ENCODE results near the gene TADA2A. TPM values are rescaled to one million over a fixed set of nuclear protein-coding genes. Genes with fewer than 3 reads are reported as not detected.
"Not testable (repeated sequence)": the region's sequence is repeated elsewhere in the genome, so short reads cannot be mapped to it uniquely, and the experiment has no call there.

TADA2A gene
- total RNA-seq, 2 experiments from 2014 or later: 35.8 to 46.3 TPM

- Histone ChIP-seq H3K36me3 (ENCODE audit: insufficient read depth, low read length) (peaks cover 86% of the 10 kb centered on the region), H3K9me2 (ENCODE audit: insufficient read depth, low read length) (no peaks in the 10 kb centered on the region), H3K79me2 (ENCODE audit: insufficient read depth, low read depth, low read length) (no peaks in the 10 kb centered on the region), H3K9me3 (ENCODE audit: low read length) (no peaks in the 10 kb centered on the region), H3K4me1 (ENCODE audit: insufficient read depth, low read length, poor library complexity, severe bottlenecking) (peaks cover 6% of the 10 kb centered on the region), H3K27ac (ENCODE audit: low read depth, low read length, poor library complexity, severe bottlenecking) (no peak overlapping the region), H4K20me1 (ENCODE audit: insufficient read depth, low read length) (no peaks in the 10 kb centered on the region), H2AFZ (ENCODE audit: low read length) (no peak overlapping the region), H3K4me3 (ENCODE audit: low read depth, low read length, poor library complexity, severe bottlenecking) (no peak overlapping the region), H3K4me2 (ENCODE audit: low read length) (no peak overlapping the region)
- POLR2A ChIA-PET: no interaction called here
- TF ChIP-seq EZH2phosphoT487 (IDR thresholded peaks at IDR 0.05; ENCODE audit: borderline replicate concordance, low read depth, low read length): no peak
- TF ChIP-seq CTCF (conservative IDR thresholded peaks at IDR 0.05; ENCODE audit: low read length): no peak
- intact Hi-C loops (cut with micrococcal nuclease; ENCODE audit: unreplicated experiment): no loop called here
- CTCF ChIA-PET (ENCODE audit: unreplicated experiment): no interaction called here
- no peak for DNase-seq (ENCODE audit: low spot score)
- no TSS peak for BruUV-seq (replicated peaks)
Measured at GRCh38 chr17:37440424-37440823, 33.7 kb downstream of the TADA2A start.

DNA sequence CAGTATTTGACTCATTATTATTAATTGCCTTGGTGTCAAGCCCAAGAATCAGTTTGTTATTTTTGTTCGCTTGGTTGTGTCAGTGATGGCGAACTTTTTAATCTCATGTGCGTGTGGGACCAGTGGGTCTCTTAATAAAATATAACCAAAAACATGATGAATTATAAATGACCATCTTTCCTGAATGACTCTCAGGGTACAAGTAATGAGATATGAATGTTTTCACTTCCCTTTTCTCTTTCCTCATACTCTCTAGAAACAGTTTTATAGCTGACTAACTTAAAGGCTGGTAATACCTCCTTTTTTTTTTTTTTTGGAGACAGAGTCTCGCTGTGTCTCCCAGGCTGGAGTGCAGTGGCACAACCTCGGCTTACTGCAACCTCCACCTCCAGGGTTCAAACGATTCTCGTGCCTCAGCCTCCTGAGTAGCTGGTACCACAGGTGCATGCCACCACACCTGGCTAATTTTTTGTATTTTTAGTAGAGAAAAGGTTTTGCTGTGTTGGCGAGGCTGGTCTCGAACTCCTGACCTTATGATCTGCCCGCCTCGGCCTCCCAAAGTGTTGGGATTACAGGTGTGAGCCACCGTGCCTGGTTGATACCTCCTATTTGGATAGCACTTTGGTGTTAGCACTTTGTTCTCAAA, 34.8 kb downstream of the TADA2A start:
- H3K27ac ChIP-seq (ENCODE audit: low read depth, low read length, poor library complexity, severe bottlenecking); CTCF ChIA-PET (ENCODE audit: unreplicated experiment); H3K9me3 ChIP-seq (ENCODE audit: low read length); H3K4me1 ChIP-seq (ENCODE audit: insufficient read depth, low read length, poor library complexity, severe bottlenecking); H3K79me2 ChIP-seq (ENCODE audit: insufficient read depth, low read depth, low read length); H3K4me2 ChIP-seq (ENCODE audit: low read length); BruUV-seq (replicated peaks); H3K4me3 ChIP-seq (ENCODE audit: low read depth, low read length, poor library complexity, severe bottlenecking); H2AFZ ChIP-seq (ENCODE audit: low read length); intact Hi-C loops (cut with micrococcal nuclease; ENCODE audit: unreplicated experiment); H4K20me1 ChIP-seq (ENCODE audit: insufficient read depth, low read length); H3K9me2 ChIP-seq (ENCODE audit: insufficient read depth, low read length): not testable (repeated sequence)
- POLR2A ChIA-PET: interaction anchor here (0.6 to 1.3 kb wide), 3 partner anchors 10 to 81 kb away, joined by 5 to 10 read pairs (median 5); no protein-coding TSS in a partner anchor
- peaks cover 89% of the 10 kb centered on the region for H3K36me3 ChIP-seq (ENCODE audit: insufficient read depth, low read length)
- peak; percentile 22 for DNase-seq (ENCODE audit: low spot score)

DNA sequence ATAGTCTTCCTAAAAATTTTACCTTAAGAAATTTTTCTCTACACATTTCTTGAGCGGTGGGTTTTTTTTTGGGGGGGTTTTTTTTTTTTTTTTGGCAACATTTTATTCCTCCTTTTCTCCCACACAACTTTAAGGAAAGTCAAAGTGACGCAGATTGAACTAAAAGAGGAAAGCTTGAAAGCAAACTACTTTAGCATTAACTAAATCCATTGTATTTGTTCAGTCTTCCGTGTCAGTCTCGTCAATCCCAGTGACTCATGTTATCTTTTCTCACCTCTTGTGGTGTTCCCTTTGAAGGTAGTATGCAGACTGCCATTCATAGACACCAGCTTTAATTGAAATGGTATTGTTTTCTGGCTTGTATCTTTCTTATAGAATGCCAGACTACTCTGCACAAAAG, 39.3 kb downstream of the TADA2A start:
- Histone ChIP-seq H2AFZ (ENCODE audit: low read length) (no peak overlapping the region), H4K20me1 (ENCODE audit: insufficient read depth, low read length) (no peaks in the 10 kb centered on the region), H3K27ac (ENCODE audit: low read depth, low read length, poor library complexity, severe bottlenecking) (no peak overlapping the region), H3K79me2 (ENCODE audit: insufficient read depth, low read depth, low read length) (no peaks in the 10 kb centered on the region), H3K4me3 (ENCODE audit: low read depth, low read length, poor library complexity, severe bottlenecking) (no peak overlapping the region), H3K9me2 (ENCODE audit: insufficient read depth, low read length) (no peaks in the 10 kb centered on the region), H3K4me2 (ENCODE audit: low read length) (no peak overlapping the region), H3K36me3 (ENCODE audit: insufficient read depth, low read length) (peaks cover 96% of the 10 kb centered on the region), H3K4me1 (ENCODE audit: insufficient read depth, low read length, poor library complexity, severe bottlenecking) (peaks cover 6% of the 10 kb centered on the region), H3K9me3 (ENCODE audit: low read length) (no peaks in the 10 kb centered on the region)
- BruUV-seq (replicated peaks): no TSS peak
- intact Hi-C loops (cut with micrococcal nuclease; ENCODE audit: unreplicated experiment): no loop called here
- ChIA-PET CTCF (ENCODE audit: unreplicated experiment) (no interaction called here), POLR2A (no interaction called here)
- DNase-seq (ENCODE audit: low spot score): no peak
- no peak for TF ChIP-seq EZH2phosphoT487 (IDR thresholded peaks at IDR 0.05; ENCODE audit: borderline replicate concordance, low read depth, low read length)
- no peak for TF ChIP-seq CTCF (conservative IDR thresholded peaks at IDR 0.05; ENCODE audit: low read length)
